SH-SY5Y (cell line): ENCODE results near the gene PLS3.

ENCODE experiments used
- GATA2 ChIP-seq: IDR thresholded peaks from 2 replicates; pipeline ENCODE4 v1.6.1; 2011; ENCODE audit warnings: mild to moderate bottlenecking, low read depth, low read length
- GATA3 ChIP-seq: IDR thresholded peaks from 2 replicates; pipeline ENCODE4 v1.6.1; 2011; ENCODE audit warnings: low read depth, mild to moderate bottlenecking, low read length, moderate library complexity

PLS3 gene

DNA sequence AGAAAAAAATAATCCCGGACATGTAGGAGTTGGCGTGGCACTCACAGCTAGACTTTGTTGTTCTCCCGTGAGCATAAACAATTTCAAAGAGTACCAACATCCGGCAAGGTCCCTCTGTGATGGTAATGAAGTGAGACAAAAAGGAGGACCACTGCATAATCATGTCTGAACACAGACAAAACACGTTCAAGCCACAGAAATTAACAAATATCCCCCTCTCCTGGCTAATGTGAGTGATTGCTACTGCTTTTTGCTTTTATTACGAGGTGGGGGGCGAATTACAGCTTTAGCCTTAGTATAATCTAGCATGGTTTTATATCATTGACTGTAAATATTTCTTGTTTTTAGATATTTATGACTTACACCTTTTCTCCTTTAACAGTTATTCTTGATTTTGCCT, 118.5 kb downstream of the PLS3 start:
- TF ChIP-seq GATA3 (no peak), GATA2 (no peak)

DNA sequence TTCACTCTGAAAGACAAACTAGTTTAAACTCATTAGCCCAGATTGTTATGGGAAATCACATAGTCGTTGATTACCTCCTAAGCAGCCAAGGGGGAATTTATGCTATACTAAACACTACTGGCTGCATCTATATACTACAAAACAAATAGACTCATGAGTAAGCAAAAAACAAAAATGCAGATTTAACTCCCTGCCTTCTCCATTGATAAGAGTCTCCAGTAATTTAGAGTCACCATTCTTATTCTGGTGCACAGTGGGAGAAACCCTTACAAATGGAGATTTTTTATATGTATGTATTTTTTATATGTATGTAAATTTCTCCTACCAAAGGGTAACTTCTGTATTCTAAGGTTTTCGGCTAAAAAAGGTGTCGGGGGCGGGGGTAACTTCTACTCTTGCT, 126.6 kb downstream of the PLS3 start:
- TF ChIP-seq GATA2 = no peak
- no peak for TF ChIP-seq GATA3

- TF ChIP-seq GATA2 = no peak
- TF ChIP-seq GATA3 = no peak
Measured at GRCh38 chrX:115689931-115690330, 129.0 kb downstream of the PLS3 start.

GRCh38 chrX:115690511-115691216, 129.7 kb downstream of the PLS3 start:
- TF ChIP-seq GATA2 = no peak
- no peak for TF ChIP-seq GATA3

DNA sequence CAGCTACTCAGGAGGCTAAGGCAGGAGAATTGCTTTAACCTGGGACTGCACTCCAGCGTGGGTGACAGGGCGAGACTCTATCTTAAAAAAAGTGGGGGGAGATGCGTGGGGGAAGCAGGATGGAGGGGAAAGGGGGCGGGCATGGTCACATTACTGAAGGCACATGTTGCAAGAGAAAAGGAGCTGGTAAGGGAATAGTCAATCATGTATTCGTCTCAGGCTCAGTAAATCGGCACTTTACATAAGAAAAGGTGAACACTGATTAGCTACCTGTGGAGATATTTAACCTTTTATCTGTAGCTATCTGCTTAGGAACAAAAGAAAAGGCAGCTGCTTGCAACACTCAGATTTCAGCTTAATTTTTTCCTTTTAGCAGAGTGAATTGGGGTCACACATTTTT, 132.5 kb downstream of the PLS3 start:
- no peak for TF ChIP-seq GATA2
- TF ChIP-seq GATA3 = no peak

DNA sequence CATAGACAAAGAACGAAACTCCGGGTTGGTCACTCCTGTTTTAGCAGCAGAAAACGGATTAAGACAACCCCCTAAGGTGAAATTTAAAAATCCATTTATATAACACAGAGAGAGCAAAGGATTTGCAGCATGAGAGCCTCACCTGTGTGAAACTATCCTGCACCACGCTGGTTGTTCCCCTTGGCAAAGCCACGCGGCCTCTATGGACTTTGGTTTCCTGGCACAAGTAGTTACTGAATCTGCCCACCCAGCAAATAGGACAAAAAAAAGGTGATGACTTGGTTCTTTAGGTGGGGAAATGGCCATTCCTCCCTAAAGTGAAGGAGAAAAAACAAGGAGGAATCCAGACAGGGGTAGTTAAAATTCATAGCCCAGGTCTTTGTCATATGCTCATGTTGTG, 133.1 kb downstream of the PLS3 start:
- TF ChIP-seq GATA3 (no peak), GATA2 (no peak)

DNA sequence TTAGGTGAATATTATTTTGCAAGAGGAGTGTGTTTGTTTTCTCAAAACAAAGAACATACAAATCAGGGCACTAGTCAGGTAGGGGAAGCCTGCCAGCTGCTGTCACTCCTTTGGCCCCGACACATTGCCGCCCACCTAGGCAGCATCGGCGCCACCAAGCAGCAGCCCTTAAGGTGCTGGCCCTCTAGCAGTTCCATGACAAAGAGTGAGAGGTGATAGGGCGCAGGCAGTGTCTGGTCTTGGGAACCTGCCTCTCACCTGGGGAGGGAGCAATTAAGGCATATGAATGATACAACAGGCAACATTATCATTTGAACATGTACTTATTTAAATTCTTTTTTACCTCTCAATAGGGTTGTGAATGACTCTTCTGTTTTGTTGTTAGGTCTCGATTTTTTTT, 135.1 kb downstream of the PLS3 start:
- no peak for TF ChIP-seq GATA3
- TF ChIP-seq GATA2 = no peak

- TF ChIP-seq GATA3 = no peak
- no peak for TF ChIP-seq GATA2
Measured at GRCh38 chrX:115696939-115697338, 136.0 kb downstream of the PLS3 start.

DNA sequence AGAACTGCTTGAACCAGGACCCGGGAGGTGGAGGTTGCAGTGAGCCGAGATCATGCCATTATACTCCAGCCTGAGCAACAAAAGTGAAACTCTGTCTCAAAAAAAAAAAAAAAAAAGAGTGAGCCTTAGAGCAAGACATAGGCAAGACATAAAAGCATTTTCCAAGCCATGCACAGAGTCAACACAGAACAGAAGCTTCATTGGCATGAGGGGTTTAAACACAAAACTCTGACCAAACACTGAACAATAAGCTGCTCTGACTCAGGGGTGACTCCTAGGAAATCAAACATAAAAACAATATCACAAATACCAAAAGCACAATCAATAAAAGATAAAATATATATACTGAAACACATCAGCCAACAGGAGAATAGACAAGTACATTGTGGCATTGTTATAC, 136.8 kb downstream of the PLS3 start:
- no peak for TF ChIP-seq GATA2
- no peak for TF ChIP-seq GATA3
